GM18951 (cell line): ENCODE measurements around the gene IL1R1.

Source experiments
- POLR2A ChIP-seq: IDR thresholded peaks from 4 replicates; pipeline ENCODE4 v1.6.1; 2011; ENCODE audit warnings: mild to moderate bottlenecking; ENCODE audit not compliant: insufficient read length, insufficient read depth; ENCODE audit errors: extremely low read depth
- in situ Hi-C: fragments of 300-500 bp; cut with MboI; formaldehyde crosslinking; loops from one replicate; pipeline ENCODE4 v1.12.0; 2022; ENCODE audit warnings: low sequenced_read_pairs, mixed read lengths, inconsistent platforms; ENCODE audit not compliant: unreplicated experiment

The IL1R1 gene

DNA sequence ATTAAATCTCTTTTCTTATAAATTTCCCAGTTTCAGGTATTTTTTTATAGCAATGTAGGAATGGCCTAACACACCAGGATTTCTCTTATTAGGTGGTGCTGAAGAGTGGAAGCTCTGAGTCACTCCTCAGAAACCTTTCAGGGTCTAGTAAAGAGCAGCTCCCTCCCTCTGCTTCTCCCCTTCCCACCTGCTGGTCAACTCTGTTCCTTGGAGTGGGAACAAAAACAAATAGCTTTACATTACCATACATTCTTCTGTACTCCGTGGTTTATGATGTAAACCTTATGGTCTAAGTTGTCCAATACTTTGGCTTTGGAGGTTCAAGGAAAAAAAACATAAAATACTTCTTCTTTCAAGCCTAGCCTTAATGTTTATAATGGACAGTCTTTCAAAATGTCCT is 2.7 kb upstream of the IL1R1 start:
- TF ChIP-seq POLR2A, result no peak
- in situ Hi-C loops, result no loop called here

DNA sequence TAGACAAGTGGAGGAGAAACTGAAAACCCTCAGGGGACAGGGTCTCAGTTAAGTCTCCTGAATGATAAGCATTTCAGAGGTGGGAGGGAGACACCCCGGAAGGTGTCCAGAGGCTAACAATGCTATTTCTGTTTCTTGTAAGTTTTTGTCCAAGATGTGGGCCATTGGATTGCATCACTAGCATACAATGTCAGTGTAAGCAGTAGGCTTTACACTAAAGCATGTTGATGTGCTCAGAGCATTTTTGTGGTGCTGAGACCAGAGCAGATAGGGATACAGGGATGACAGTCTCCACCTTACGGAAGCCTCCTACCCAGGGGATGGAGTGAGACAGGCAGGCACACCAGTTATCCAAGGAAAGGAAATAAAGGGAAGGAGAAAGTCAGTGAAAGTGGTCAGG is 2.2 kb upstream of the IL1R1 start:
- in situ Hi-C loops, result no loop called here
- TF ChIP-seq POLR2A, result no peak

DNA sequence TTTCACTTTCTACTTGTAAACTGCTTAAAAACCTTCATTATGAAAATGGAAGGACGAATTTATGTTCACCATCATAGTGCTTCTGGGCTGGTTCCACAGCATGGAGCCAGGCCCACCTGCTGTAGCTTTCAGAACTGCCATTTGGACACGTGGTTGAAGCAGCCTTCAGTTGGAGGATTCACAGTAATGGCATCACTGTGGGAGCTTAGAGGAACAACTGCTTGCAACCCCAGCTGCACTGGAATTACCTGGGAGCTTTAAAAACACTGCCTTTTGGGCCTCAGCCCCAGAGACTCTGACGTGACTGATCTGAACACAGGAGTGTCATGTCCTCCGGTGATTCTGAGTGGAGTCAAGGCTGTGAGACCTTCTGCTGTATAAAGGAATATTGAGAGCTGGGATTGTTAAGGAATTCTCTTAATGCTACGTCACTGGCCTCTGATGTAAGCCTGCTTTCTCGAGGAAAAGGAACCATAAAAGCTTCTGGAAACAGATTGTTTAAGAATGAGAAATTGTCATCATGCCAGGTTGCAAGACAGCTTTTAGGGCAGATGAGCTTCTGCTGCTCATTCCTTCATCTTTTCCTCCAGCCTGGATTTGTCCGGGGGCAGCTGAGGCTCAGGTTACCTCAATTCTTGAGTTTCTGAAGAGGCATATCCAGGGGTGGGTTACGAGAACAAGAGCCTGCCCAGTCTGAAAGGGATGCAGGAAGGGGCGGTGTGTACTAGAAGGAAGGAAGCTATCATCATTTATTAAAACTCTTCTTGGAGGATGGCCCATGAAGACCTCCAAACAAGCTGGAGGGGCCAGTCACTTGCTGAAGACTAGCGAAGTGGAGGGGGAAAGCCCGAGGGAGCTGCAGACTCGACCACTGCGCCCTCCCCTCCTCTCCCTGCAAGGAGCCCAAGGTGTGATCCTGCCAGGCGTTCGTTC is 1.3 kb upstream of the IL1R1 start:
- in situ Hi-C loops, result no loop called here
- TF ChIP-seq POLR2A, result no peak

GRCh38 chr2:102142829-102143449 is 393 bp downstream of the IL1R1 start:
- in situ Hi-C loops, result no loop called here
- TF ChIP-seq POLR2A, result no peak

DNA sequence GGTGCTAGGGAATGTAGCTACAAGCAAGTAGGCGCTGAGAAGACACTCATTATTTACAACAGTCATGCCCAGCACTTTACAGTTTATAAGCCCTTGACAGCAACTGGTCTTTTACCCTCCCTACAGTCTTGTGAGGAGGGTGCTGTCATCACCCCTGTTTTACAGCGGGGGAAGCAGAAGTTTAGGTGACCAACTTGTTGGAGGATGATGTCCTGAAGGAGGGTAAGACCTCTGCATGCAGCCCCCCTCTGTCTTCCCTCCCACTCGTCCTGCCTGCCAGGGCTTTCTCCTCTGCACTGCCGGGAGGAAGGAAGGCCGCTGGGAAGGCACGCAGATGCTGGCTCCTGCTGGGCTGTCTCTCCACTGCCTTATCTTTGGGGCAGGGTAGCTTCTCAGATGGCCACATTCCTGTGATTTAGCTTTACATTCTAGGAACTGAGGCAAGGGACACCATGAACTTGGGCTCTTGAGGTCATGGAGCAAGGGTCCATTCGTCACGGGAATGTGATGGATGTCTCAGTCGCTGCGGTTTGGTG is 972 bp downstream of the IL1R1 start:
- no peak for TF ChIP-seq POLR2A
- in situ Hi-C loops, result no loop called here

DNA sequence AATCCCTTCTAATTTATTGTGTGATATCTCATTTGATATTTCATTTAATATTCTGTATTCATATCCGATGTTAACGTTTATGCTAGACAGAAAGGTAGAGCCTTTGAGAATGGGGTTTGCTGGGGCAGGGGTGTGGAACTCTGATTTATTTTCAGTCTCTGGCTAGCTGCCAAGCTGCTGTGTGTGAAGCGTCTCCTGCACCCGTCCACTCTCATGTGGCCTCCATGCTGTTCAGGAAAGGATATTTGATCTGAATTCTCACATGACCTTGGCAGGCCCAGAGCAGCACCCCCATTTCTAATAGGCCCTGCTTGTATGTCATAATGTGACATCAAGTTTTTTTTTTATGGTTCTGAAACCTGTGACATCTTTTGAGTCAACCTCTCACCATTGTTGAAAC is 1.6 kb downstream of the IL1R1 start:
- no peak for TF ChIP-seq POLR2A
- in situ Hi-C loops, result no loop called here

- in situ Hi-C loops, result no loop called here
- no peak for TF ChIP-seq POLR2A
Observed at GRCh38 chr2:102145107-102145506, 2.6 kb downstream of the IL1R1 start.

GRCh38 chr2:102145934-102146333 is 3.4 kb downstream of the IL1R1 start:
- TF ChIP-seq POLR2A, result no peak
- in situ Hi-C loops, result no loop called here

DNA sequence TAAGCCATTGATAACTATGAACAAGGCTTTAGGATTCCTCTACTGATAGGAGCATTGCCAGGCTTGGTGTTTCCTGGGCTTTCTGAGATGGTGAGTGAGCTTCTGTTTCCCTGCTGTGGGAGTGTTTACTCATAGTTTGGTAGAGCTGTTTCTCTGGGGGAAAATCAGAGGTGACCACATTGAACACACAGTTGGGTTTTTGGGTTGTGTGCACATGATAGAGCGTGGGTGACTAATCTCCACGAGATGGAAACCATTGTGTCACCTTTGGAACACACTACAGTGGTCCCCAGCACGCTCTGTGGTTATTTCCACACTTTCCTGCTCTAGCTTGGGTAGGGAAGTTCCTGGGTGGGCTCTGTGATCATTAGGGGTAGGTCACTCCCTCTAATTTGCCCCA is 5.4 kb downstream of the IL1R1 start:
- no peak for TF ChIP-seq POLR2A
- in situ Hi-C loops, result no loop called here

DNA sequence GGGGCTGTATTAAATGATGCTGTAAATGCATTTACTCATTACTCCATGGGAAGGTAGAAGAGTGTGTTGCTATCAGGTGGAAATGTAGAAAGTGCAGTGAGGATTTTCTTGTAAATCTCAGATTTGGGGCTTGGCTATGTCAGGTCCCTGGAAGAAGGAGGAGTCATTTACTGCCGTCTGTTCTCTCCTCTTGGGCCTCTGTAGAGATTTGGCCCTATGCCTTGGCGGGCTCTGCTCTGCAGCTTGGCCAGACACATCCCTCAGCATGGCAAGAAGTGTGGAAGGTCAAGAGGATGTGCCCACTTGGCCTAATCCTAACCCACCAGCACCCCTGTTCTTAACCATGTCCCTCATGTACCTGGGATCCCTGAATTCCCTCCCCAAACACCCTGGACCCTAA is 6.7 kb downstream of the IL1R1 start:
- in situ Hi-C loops, result no loop called here
- TF ChIP-seq POLR2A, result no peak

GRCh38 chr2:102149644-102150455 is 7.3 kb downstream of the IL1R1 start:
- TF ChIP-seq POLR2A, result no peak
- in situ Hi-C loops, result no loop called here

DNA sequence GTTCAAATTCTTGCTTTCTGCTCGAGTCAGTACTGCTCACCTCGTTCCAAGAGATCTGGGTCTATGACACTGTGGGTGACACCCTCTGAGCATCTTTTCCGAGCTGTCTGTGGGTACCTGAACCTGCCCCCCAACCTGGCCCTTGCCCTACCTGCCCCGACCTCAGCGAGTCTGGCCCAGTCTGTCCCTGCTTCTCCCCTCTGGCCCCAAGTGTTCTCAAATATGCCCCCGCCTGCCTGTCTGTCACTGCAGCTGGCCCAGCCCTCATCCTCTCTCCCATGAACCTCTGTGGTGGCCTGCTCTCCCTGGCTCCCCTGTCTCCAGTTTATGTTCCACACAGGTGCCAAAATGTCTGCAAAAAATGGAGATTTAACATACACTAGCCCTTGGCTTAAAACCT is 11.8 kb downstream of the IL1R1 start:
- in situ Hi-C loops, result no loop called here

More for the DNA sequence above, 11.8 kb downstream of the IL1R1 start:
- TF ChIP-seq POLR2A, result no peak
